SU-DHL-6 (cell line): Measurements from ENCODE around the gene TMPRSS4.

ENCODE experiments used
- H2AFZ ChIP-seq: fragments of 200-600 bp; sonication (generic); 2 replicates; pipeline ENCODE4 v1.6.1; 2014; ENCODE audit warnings: low read depth, mild to moderate bottlenecking, moderate library complexity, mixed read lengths, antibody characterized with exemption, low read length; ENCODE audit not compliant: severe bottlenecking
- H3F3A ChIP-seq: fragments of 200-600 bp; shearing (Covaris generic); 2 replicates; pipeline ENCODE4 v1.6.0; 2016; ENCODE audit warnings: antibody characterized with exemption, mild to moderate bottlenecking; ENCODE audit not compliant: insufficient read depth
- H3K27ac ChIP-seq: fragments of 200-600 bp; sonication (generic); 2 replicates; pipeline ENCODE4 v1.5.1; 2016; ENCODE audit warnings: low read depth, mild to moderate bottlenecking, low read length, moderate library complexity, mixed read lengths
- H3K27me3 ChIP-seq: fragments of 200-600 bp; sonication (generic), shearing (Covaris generic); 2 replicates; pipeline ENCODE4 v1.6.0; 2014; ENCODE audit warnings: mild to moderate bottlenecking, low read length
- H3K36me3 ChIP-seq: fragments of 200-600 bp; sonication (generic); 2 replicates; pipeline ENCODE4 v1.6.1; 2014; ENCODE audit warnings: mild to moderate bottlenecking, low read length, mixed read lengths
- H3K4me2 ChIP-seq: fragments of 300-600, 200-600 bp; shearing (Covaris generic), sonication (generic); 2 replicates; pipeline ENCODE4 v1.6.0; 2014; ENCODE audit warnings: low read length, low read depth, mild to moderate bottlenecking; ENCODE audit not compliant: poor library complexity, severe bottlenecking
- H3K4me3 ChIP-seq: fragments of 200-600 bp; sonication (generic); 2 replicates; pipeline ENCODE4 v1.5.1; 2014; ENCODE audit warnings: antibody characterized with exemption, low read length, mild to moderate bottlenecking, mixed read lengths; ENCODE audit not compliant: insufficient read depth, poor library complexity, severe bottlenecking
- H3K79me2 ChIP-seq: fragments of 200-600 bp; sonication (generic); 2 replicates; pipeline ENCODE4 v1.6.1; 2014; ENCODE audit warnings: mild to moderate bottlenecking, low read length, moderate library complexity; ENCODE audit not compliant: insufficient read depth
- H3K9ac ChIP-seq: fragments of 200-600 bp; sonication (generic); 2 replicates; pipeline ENCODE4 v1.7.0; 2014; ENCODE audit warnings: mild to moderate bottlenecking, low read length
- H3K9me2 ChIP-seq: fragments of 200-600 bp; sonication (generic); replicated peaks from 2 replicates; pipeline ENCODE4 v1.6.1; 2014; ENCODE audit warnings: low read length; ENCODE audit not compliant: insufficient read depth
- H3K9me3 ChIP-seq: fragments of 200-600 bp; sonication (generic); 2 replicates; pipeline ENCODE4 v1.6.1; 2014; ENCODE audit warnings: low read length, mixed read lengths; ENCODE audit not compliant: insufficient read depth
- H4K20me1 ChIP-seq: fragments of 200-600 bp; sonication (generic); 2 replicates; pipeline ENCODE4 v1.6.1; 2014; ENCODE audit warnings: low read depth, mild to moderate bottlenecking, antibody characterized with exemption, low read length, moderate library complexity, mixed read lengths
- EZH2phosphoT487 ChIP-seq: fragments of 200-600 bp; sonication (generic), shearing (Covaris generic); conservative IDR thresholded peaks from 2 replicates; pipeline ENCODE4 v1.6.1; 2018; ENCODE audit warnings: mild to moderate bottlenecking, antibody characterized with exemption, low read length, moderate library complexity, mixed read lengths
- TF ChIP-seq, protein P1 (sequence below): fragments of 200-600 bp; sonication (generic); IDR thresholded peaks from one replicate; pipeline ENCODE4 v1.5.1; 2017; ENCODE audit warnings: antibody characterized with exemption, mild to moderate bottlenecking, low read length, moderate library complexity; ENCODE audit not compliant: insufficient read depth, poor library complexity, severe bottlenecking

Gene TMPRSS4

DNA sequence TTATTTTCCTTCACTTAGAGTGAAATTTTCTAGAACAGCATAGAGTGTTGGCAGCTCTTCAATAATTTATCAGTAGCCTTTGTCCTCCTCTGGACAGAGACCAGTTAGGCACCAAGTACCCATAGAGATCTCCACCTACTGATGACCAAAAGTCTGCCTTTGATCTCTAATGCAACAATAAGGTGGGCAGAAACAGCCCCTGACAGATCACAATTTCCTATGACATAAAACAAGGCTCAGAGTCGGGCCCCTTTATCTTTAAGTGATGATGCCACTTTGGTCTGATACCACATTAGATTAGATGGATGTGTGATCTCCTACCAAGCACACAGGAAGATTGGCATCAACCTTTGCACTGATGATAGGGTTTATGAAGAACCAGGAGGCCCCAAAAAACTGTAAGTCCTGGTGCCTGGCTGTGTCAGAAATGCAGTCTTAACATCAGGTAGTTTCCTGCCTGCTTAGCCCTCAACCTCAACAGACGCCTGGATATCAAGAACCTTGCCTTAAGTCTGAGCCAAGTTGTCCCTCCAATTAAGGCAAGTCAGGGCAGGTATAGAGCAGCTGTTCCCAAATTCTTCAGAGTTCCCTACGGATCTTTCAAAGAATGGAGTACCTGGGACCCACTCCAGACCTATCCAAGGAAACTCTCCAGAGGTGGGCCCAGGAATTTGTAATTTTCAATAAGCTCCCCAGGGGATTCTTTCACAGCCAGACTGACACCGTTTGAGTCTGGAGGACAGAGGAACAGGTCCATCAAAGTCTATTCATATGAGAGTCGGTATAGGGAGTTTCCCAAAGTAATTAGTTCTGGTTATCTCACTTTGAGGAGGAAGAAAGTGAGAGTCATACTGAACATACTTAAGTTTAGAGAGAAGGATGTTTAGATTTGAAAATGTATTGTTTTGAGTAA lies 30.6 kb upstream of the TMPRSS4 start:
- Histone ChIP-seq H3K79me2 (no peaks in the 10 kb centered on the region), H4K20me1 (no peaks in the 10 kb centered on the region), H3K36me3 (no peaks in the 10 kb centered on the region), H3K9ac (no peak overlapping the region), H3K4me2 (no peak overlapping the region), H3K9me2 (no peaks in the 10 kb centered on the region), H3K27me3 (no peaks in the 10 kb centered on the region), H3F3A (no peaks in the 10 kb centered on the region), H3K4me3 (no peak overlapping the region), H3K27ac (no peak overlapping the region), H2AFZ (no peak overlapping the region), H3K9me3 (no peaks in the 10 kb centered on the region)
- no peak for TF ChIP-seq EZH2phosphoT487
- TF ChIP-seq, protein P1, sequence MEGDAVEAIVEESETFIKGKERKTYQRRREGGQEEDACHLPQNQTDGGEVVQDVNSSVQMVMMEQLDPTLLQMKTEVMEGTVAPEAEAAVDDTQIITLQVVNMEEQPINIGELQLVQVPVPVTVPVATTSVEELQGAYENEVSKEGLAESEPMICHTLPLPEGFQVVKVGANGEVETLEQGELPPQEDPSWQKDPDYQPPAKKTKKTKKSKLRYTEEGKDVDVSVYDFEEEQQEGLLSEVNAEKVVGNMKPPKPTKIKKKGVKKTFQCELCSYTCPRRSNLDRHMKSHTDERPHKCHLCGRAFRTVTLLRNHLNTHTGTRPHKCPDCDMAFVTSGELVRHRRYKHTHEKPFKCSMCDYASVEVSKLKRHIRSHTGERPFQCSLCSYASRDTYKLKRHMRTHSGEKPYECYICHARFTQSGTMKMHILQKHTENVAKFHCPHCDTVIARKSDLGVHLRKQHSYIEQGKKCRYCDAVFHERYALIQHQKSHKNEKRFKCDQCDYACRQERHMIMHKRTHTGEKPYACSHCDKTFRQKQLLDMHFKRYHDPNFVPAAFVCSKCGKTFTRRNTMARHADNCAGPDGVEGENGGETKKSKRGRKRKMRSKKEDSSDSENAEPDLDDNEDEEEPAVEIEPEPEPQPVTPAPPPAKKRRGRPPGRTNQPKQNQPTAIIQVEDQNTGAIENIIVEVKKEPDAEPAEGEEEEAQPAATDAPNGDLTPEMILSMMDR: no peak

DNA sequence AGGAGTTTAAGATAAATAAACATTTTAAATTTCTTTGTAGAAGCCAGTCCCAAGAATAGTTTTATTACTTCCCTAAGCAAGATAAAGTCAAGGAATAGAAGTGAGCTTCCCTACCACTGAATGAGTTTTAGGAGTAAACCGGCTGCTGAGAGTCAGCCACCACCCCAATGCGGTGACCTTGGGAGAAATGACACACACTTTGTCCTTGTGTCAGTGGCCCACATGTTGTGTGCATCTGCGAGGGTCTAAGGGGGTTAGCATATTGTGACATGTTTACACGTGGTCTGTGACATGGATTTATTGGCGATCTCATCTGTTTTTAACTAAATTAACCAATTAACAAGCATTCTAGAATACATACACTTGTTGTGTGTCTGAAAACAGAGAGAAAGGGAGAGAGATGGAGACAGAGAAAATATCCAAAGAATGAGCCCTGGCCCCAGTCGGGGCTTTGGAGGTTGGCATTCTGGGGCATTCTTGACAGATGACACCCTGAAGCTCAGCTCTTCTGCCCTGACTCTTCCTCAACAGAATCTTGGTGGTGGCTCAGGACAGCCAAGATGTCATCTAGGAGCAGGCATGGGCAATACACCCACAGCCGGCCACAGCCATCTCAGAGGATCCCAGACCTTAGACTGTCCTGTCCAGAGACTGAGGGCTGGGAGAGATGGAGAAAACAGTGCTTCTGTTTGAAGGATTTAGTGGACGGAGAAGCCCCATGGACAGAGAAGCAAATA lies 29.7 kb upstream of the TMPRSS4 start:
- H3K27me3 ChIP-seq: no peaks in the 10 kb centered on the region
- H3K4me2 ChIP-seq: no peak overlapping the region
- no peak overlapping the region for H3K9ac ChIP-seq

DNA sequence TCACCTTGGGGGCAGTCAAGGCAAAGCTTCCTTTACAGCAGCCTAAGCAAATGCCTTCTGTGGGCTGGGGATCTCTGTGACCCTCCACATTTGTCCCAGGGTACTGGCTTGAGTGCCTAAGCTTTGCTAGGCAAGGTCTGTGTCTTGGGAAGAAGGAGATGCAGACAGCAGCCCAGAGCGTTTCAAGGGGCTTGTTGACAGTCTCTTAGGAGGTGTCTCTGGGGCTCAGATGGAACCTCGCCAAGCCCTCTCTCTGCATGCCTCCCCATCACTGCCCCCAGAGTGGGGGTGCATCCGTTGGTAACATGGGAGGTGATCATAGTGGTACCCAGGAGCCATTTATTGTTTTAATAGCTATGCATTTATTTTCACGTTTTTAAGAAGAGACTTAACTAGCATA lies 29.1 kb upstream of the TMPRSS4 start:
- no peaks in the 10 kb centered on the region for H3K27me3 ChIP-seq
- no peak overlapping the region for H3K4me3 ChIP-seq
- H3K27ac ChIP-seq: no peak overlapping the region
- H2AFZ ChIP-seq: no peak overlapping the region
- H3F3A ChIP-seq: no peaks in the 10 kb centered on the region
- H3K9ac ChIP-seq: no peak overlapping the region
- H4K20me1 ChIP-seq: no peaks in the 10 kb centered on the region
- no peaks in the 10 kb centered on the region for H3K79me2 ChIP-seq
- no peak for TF ChIP-seq EZH2phosphoT487
- TF ChIP-seq, protein P1: no peak
- H3K9me2 ChIP-seq: no peaks in the 10 kb centered on the region
- H3K36me3 ChIP-seq: no peaks in the 10 kb centered on the region
- no peaks in the 10 kb centered on the region for H3K9me3 ChIP-seq
- H3K4me2 ChIP-seq: no peak overlapping the region

More for the DNA sequence above, 29.7 kb upstream of the TMPRSS4 start:
- Histone ChIP-seq H3K9me2 (no peaks in the 10 kb centered on the region), H3K79me2 (no peaks in the 10 kb centered on the region), H3K9me3 (no peaks in the 10 kb centered on the region), H3F3A (no peaks in the 10 kb centered on the region), H3K4me3 (no peak overlapping the region), H2AFZ (no peak overlapping the region), H4K20me1 (no peaks in the 10 kb centered on the region), H3K27ac (no peak overlapping the region), H3K36me3 (no peaks in the 10 kb centered on the region)
- TF ChIP-seq, protein P1: no peak
- TF ChIP-seq EZH2phosphoT487: no peak
